OCI-LY7 (cell line): ENCODE results near the gene UCN3. TPM values are rescaled to one million over a fixed set of nuclear protein-coding genes. Genes with fewer than 3 reads are reported as not detected.

Experiments
- BruUV-seq: library from RNA; stranded (reverse); fragments of 400-500 nt; replicated peaks from 2 replicates; lab custom pipeline; 2021; lab: Mats Ljungman, UMichigan
- CTCF ChIA-PET: fragments of 300-600 bp; sonication (Branson Sonifier 250); formaldehyde crosslinking; loops from one replicate; lab custom pipeline; 2022; ENCODE audit warnings: antibody characterized with exemption; ENCODE audit not compliant: unreplicated experiment; lab: Charles Lee
- POLR2A ChIA-PET: fragments of 300-600 bp; sonication (Branson Sonifier 250); formaldehyde crosslinking; loops from one replicate; lab custom pipeline; 2022; ENCODE audit warnings: antibody characterized with exemption; lab: Charles Lee
- DNase-seq: peaks from one replicate; pipeline ENCODE4 v3.0.0-alpha.2; 2015; ENCODE audit warnings: low spot score
- H2AFZ ChIP-seq: fragments of 200-600 bp; sonication (generic), shearing (Covaris generic); 2 replicates; pipeline ENCODE4 v1.6.1; 2014; ENCODE audit warnings: mild to moderate bottlenecking, antibody characterized with exemption, low read length, moderate library complexity
- H3K27ac ChIP-seq: fragments of 200-600 bp; sonication (generic); 2 replicates; pipeline ENCODE4 v1.5.1; 2014; ENCODE audit warnings: mixed run types, low read depth, mild to moderate bottlenecking, moderate library complexity, low read length, inconsistent platforms; ENCODE audit not compliant: poor library complexity, severe bottlenecking
- H3K36me3 ChIP-seq: fragments of 200-600 bp; sonication (generic); 2 replicates; pipeline ENCODE4 v1.6.1; 2014; ENCODE audit warnings: mild to moderate bottlenecking, antibody characterized with exemption, low read length, moderate library complexity, mixed read lengths; ENCODE audit not compliant: insufficient read depth
- H3K4me1 ChIP-seq: fragments of 200-600 bp; sonication (generic); 2 replicates; pipeline ENCODE4 v1.5.1; 2014; ENCODE audit warnings: mild to moderate bottlenecking, low read length; ENCODE audit not compliant: insufficient read depth, poor library complexity, severe bottlenecking
- H3K4me2 ChIP-seq: fragments of 200-600 bp; sonication (generic); 2 replicates; pipeline ENCODE4 v1.6.1; 2014; ENCODE audit warnings: mild to moderate bottlenecking, low read length
- H3K4me3 ChIP-seq: fragments of 200-600 bp; sonication (generic); 2 replicates; pipeline ENCODE4 v1.5.1; 2014; ENCODE audit warnings: mild to moderate bottlenecking, low read depth, low read length; ENCODE audit not compliant: poor library complexity, severe bottlenecking
- H3K79me2 ChIP-seq: fragments of 200-600 bp; sonication (generic); 2 replicates; pipeline ENCODE4 v1.6.1; 2016; ENCODE audit warnings: low read depth, mild to moderate bottlenecking, low read length, moderate library complexity, mixed read lengths; ENCODE audit not compliant: insufficient read depth
- H3K9me2 ChIP-seq: fragments of 200-600 bp; sonication (generic); 2 replicates; pipeline ENCODE4 v1.6.1; 2016; ENCODE audit warnings: mild to moderate bottlenecking, low read length, mixed read lengths; ENCODE audit not compliant: insufficient read depth
- H3K9me3 ChIP-seq: fragments of 200-600 bp; sonication (generic); 2 replicates; pipeline ENCODE4 v1.6.1; 2014; ENCODE audit warnings: mild to moderate bottlenecking, mixed run types, low read length, mixed read lengths
- H4K20me1 ChIP-seq: fragments of 200-600 bp; sonication (generic); 2 replicates; pipeline ENCODE4 v1.6.1; 2014; ENCODE audit warnings: mild to moderate bottlenecking, antibody characterized with exemption, low read length, moderate library complexity, mixed read lengths; ENCODE audit not compliant: insufficient read depth
- EZH2phosphoT487 ChIP-seq: fragments of 200-600 bp; sonication (generic); IDR thresholded peaks from 2 replicates; pipeline ENCODE4 v1.6.1; 2018; ENCODE audit warnings: low read depth, borderline replicate concordance, mild to moderate bottlenecking, mixed run types, antibody characterized with exemption, low read length, moderate library complexity, mixed read lengths
- intact Hi-C: fragments of 100-400 bp; cut with micrococcal nuclease; formaldehyde crosslinking; loops from one replicate; pipeline ENCODE4 v1.10.0; 2022; ENCODE audit not compliant: unreplicated experiment
- total RNA-seq, 2 experiments: library from RNA; depleted of rRNA in 1 of 2; stranded (reverse); fragments of >200 nt in 1 of 2; shearing (Covaris generic) in 1 of 2; gene quantifications; 2 replicates each; pipeline ENCODE4 v1.2.3, GENCODE V29; 2014 to 2022
- TF ChIP-seq, protein P1 (sequence below): fragments of 200-600 bp; sonication (generic); conservative IDR thresholded peaks from 2 replicates; pipeline ENCODE4 v1.5.1; 2014; ENCODE audit warnings: mild to moderate bottlenecking, antibody characterized with exemption, low read length, moderate library complexity, mixed read lengths

The UCN3 gene
- total RNA-seq, 2 experiments from 2014 or later, result not detected

GRCh38 chr10:5323446-5323845 lies 41.3 kb upstream of the UCN3 start:
- no peak overlapping the region for H3K27ac ChIP-seq
- H3K9me3 ChIP-seq, result no peaks in the 10 kb centered on the region
- intact Hi-C loops, result no loop called here
- BruUV-seq, result no TSS peak
- no peak overlapping the region for H3K4me2 ChIP-seq
- TF ChIP-seq, protein P1, sequence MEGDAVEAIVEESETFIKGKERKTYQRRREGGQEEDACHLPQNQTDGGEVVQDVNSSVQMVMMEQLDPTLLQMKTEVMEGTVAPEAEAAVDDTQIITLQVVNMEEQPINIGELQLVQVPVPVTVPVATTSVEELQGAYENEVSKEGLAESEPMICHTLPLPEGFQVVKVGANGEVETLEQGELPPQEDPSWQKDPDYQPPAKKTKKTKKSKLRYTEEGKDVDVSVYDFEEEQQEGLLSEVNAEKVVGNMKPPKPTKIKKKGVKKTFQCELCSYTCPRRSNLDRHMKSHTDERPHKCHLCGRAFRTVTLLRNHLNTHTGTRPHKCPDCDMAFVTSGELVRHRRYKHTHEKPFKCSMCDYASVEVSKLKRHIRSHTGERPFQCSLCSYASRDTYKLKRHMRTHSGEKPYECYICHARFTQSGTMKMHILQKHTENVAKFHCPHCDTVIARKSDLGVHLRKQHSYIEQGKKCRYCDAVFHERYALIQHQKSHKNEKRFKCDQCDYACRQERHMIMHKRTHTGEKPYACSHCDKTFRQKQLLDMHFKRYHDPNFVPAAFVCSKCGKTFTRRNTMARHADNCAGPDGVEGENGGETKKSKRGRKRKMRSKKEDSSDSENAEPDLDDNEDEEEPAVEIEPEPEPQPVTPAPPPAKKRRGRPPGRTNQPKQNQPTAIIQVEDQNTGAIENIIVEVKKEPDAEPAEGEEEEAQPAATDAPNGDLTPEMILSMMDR, result no peak
- no peak for TF ChIP-seq EZH2phosphoT487
- H3K36me3 ChIP-seq, result no peaks in the 10 kb centered on the region
- DNase-seq, result no peak
- H2AFZ ChIP-seq, result no peak overlapping the region
- ChIA-PET CTCF (no interaction called here), POLR2A (no interaction called here)
- H4K20me1 ChIP-seq, result no peaks in the 10 kb centered on the region
- H3K4me1 ChIP-seq, result no peaks in the 10 kb centered on the region
- no peak overlapping the region for H3K4me3 ChIP-seq
- H3K79me2 ChIP-seq, result no peaks in the 10 kb centered on the region
- H3K9me2 ChIP-seq, result no peaks in the 10 kb centered on the region

GRCh38 chr10:5325076-5325475 lies 39.7 kb upstream of the UCN3 start:
- intact Hi-C loops, result no loop called here
- TF ChIP-seq EZH2phosphoT487, result no peak
- TF ChIP-seq, protein P1, result no peak
- ChIA-PET CTCF (no interaction called here), POLR2A (interaction anchor here (0.7 kb wide), 1 partner anchor 73 kb away, joined by 4 read pairs; no protein-coding TSS in a partner anchor)
- BruUV-seq, result no TSS peak
- Histone ChIP-seq H4K20me1 (no peaks in the 10 kb centered on the region), H3K79me2 (no peaks in the 10 kb centered on the region), H3K4me2 (no peak overlapping the region), H3K9me2 (no peaks in the 10 kb centered on the region), H3K9me3 (no peaks in the 10 kb centered on the region), H3K36me3 (no peaks in the 10 kb centered on the region), H3K4me3 (no peak overlapping the region), H2AFZ (no peak overlapping the region), H3K4me1 (no peaks in the 10 kb centered on the region), H3K27ac (no peak overlapping the region)
- DNase-seq, result no peak

DNA sequence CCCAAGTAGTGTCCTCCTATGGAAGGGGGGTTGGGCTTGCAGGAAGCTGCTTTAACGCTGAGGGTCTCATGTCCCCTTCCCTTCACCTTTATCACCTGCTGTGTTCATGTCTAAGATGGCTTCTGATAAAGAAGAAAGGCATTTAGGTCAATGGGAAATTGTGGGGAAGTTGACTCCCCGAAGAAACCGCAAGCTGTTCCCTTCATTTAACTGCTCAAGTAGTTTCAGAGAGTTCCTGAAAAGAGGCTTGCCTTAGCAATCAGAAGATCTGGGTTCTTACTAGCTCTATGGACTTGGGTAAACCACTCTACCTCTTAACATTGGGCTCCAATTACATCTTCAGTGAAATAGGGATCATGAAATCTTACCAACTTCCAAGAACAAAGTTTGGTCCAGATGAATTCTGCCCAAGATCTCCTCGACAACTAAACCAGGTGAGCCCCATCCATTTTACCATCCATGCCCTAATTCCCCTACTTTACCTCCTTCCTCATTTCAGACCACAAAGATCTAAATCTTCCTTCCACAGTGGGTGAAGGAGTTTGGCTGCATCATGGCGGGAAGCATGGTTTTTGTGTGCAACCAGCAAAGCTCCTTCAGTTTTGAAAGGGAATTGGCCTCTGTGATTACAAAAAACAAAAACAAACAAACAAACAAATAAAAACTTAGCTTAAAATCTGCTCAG lies 30.4 kb upstream of the UCN3 start:
- Histone ChIP-seq H4K20me1 (no peaks in the 10 kb centered on the region), H3K9me3 (no peaks in the 10 kb centered on the region), H3K36me3 (no peaks in the 10 kb centered on the region), H3K9me2 (no peaks in the 10 kb centered on the region), H2AFZ (no peak overlapping the region), H3K4me2 (no peak overlapping the region), H3K4me3 (no peak overlapping the region), H3K79me2 (no peaks in the 10 kb centered on the region), H3K4me1 (no peaks in the 10 kb centered on the region), H3K27ac (no peak overlapping the region)
- intact Hi-C loops, result no loop called here
- TF ChIP-seq, protein P1, result no peak
- TF ChIP-seq EZH2phosphoT487, result no peak
- no TSS peak for BruUV-seq
- ChIA-PET POLR2A (no interaction called here), CTCF (no interaction called here)
- no peak for DNase-seq
